Activated CD8-positive, alpha-beta T cell treated with anti-CD3 and anti-CD28 coated beads for 36 hours (primary cell): ENCODE measurements around the gene ITPR1. TPM values are rescaled to one million over a fixed set of nuclear protein-coding genes. Genes with fewer than 3 reads are reported as not detected.
A peak's percentile ranks its signal among the peaks of the same experiment; 100 is the strongest.

Experiments used
- ATAC-seq: fragments of 200-7000 bp; cut with Tn5 transposase; one replicate; pipeline ENCODE4 v1.10.0; 2021; ENCODE audit warnings: mild to moderate bottlenecking, moderate library complexity
- CTCF ChIA-PET: fragments of 350-600 bp; sonication (Branson Sonifier 250); formaldehyde crosslinking; loops from one replicate; lab custom pipeline; 2021; ENCODE audit warnings: antibody characterized with exemption; lab: Charles Lee
- POLR2A ChIA-PET: fragments of 350-600 bp; sonication (Branson Sonifier 250); formaldehyde crosslinking; loops from one replicate; lab custom pipeline; 2021; ENCODE audit warnings: antibody characterized with exemption; lab: Charles Lee
- DNase-seq: peaks from one replicate; pipeline ENCODE4 v3.0.0-alpha.2; 2020
- H3K27ac Mint-ChIP-seq: one replicate; pipeline ENCODE4 v1.8.0; 2021; ENCODE audit warnings: mild to moderate bottlenecking, mixed read lengths
- H3K27me3 Mint-ChIP-seq: one replicate; pipeline ENCODE4 v1.8.0; 2021; ENCODE audit warnings: mixed read lengths
- H3K36me3 Mint-ChIP-seq: one replicate; pipeline ENCODE4 v1.8.0; 2021; ENCODE audit warnings: low read depth, mixed read lengths
- H3K4me1 Mint-ChIP-seq: one replicate; pipeline ENCODE4 v1.8.0; 2021; ENCODE audit warnings: low read depth, mixed read lengths
- H3K4me3 Mint-ChIP-seq: one replicate; pipeline ENCODE4 v1.8.0; 2021; ENCODE audit warnings: mild to moderate bottlenecking, moderate library complexity, mixed read lengths
- H3K9me3 Mint-ChIP-seq: one replicate; pipeline ENCODE4 v1.8.0; 2021; ENCODE audit warnings: mixed read lengths
- CTCF ChIP-seq: fragments of 200-600 bp; IDR thresholded peaks from one replicate; pipeline ENCODE4 v1.8.0; 2022; ENCODE audit warnings: antibody characterized with exemption, mild to moderate bottlenecking
- intact Hi-C: fragments of 100-400 bp; cut with micrococcal nuclease; formaldehyde crosslinking; loops from one replicate; pipeline ENCODE4 v1.10.0; 2022
- total RNA-seq, 2 experiments: library from RNA; stranded (reverse); gene quantifications; one replicate each; pipeline ENCODE4 v1.2.3, GENCODE V29; 2021

ITPR1 gene
- total RNA-seq, 2 experiments from 2014 or later, result 93.9 to 98.2 TPM

- intact Hi-C loops, result no loop called here
- no peaks in the 10 kb centered on the region for H3K36me3 Mint-ChIP-seq
- DNase-seq (no peak), ATAC-seq (peak; percentile 37)
- TF ChIP-seq CTCF, result no peak
- H3K4me1 Mint-ChIP-seq, result peaks cover 18% of the 10 kb centered on the region
- CTCF ChIA-PET, result interaction anchor here (1.3 to 1.7 kb wide), 2 partner anchors 9 to 251 kb away, joined by 3 to 5 read pairs; no protein-coding TSS in a partner anchor
- H3K4me3 Mint-ChIP-seq, result no peak overlapping the region
- H3K9me3 Mint-ChIP-seq, result no peaks in the 10 kb centered on the region
- no peaks in the 10 kb centered on the region for H3K27me3 Mint-ChIP-seq
- no peak overlapping the region for H3K27ac Mint-ChIP-seq
- POLR2A ChIA-PET, result interaction anchor here (0.6 kb wide), 1 partner anchor 19 kb away, joined by 3 read pairs; no protein-coding TSS in a partner anchor
Measured at GRCh38 chr3:4601892-4602291, 108.7 kb downstream of the ITPR1 start.

GRCh38 chr3:4604693-4605092, 111.5 kb downstream of the ITPR1 start:
- CTCF ChIA-PET, result interaction anchor here (1.3 to 2.0 kb wide), 3 partner anchors 29 to 254 kb away, joined by 4 to 7 read pairs (median 6); no protein-coding TSS in a partner anchor
- H3K9me3 Mint-ChIP-seq, result no peaks in the 10 kb centered on the region
- no peak overlapping the region for H3K4me3 Mint-ChIP-seq
- intact Hi-C loops, result no loop called here
- H3K36me3 Mint-ChIP-seq, result no peaks in the 10 kb centered on the region
- H3K27ac Mint-ChIP-seq, result no peak overlapping the region
- POLR2A ChIA-PET, result interaction anchor here (1.0 to 1.1 kb wide), 2 partner anchors 16 to 231 kb away, joined by 3 read pairs; no protein-coding TSS in a partner anchor
- ATAC-seq, result no peak
- DNase-seq, result no peak
- TF ChIP-seq CTCF, result no peak
- peaks cover 12% of the 10 kb centered on the region for H3K4me1 Mint-ChIP-seq
- no peaks in the 10 kb centered on the region for H3K27me3 Mint-ChIP-seq

GRCh38 chr3:4606911-4607310, 113.8 kb downstream of the ITPR1 start:
- ChIA-PET CTCF (interaction anchor here (1.0 kb wide), 1 partner anchor 27 kb away, joined by 3 read pairs; no protein-coding TSS in a partner anchor), POLR2A (no interaction called here)
- no peak for TF ChIP-seq CTCF
- Mint-ChIP-seq H3K36me3 (no peaks in the 10 kb centered on the region), H3K27ac (no peak overlapping the region), H3K4me3 (no peak overlapping the region), H3K9me3 (no peaks in the 10 kb centered on the region), H3K27me3 (no peaks in the 10 kb centered on the region), H3K4me1 (peaks cover 5% of the 10 kb centered on the region)
- no peak for DNase-seq
- ATAC-seq, result no peak
- intact Hi-C loops, result no loop called here

- no peak for ATAC-seq
- POLR2A ChIA-PET, result no interaction called here
- no peaks in the 10 kb centered on the region for H3K4me1 Mint-ChIP-seq
- H3K27me3 Mint-ChIP-seq, result no peaks in the 10 kb centered on the region
- no peak for TF ChIP-seq CTCF
- no peak for DNase-seq
- no peaks in the 10 kb centered on the region for H3K36me3 Mint-ChIP-seq
- CTCF ChIA-PET, result no interaction called here
- H3K27ac Mint-ChIP-seq, result no peak overlapping the region
- intact Hi-C loops, result no loop called here
- H3K4me3 Mint-ChIP-seq, result no peak overlapping the region
- no peaks in the 10 kb centered on the region for H3K9me3 Mint-ChIP-seq
Measured at GRCh38 chr3:4613366-4613765, 120.2 kb downstream of the ITPR1 start.

GRCh38 chr3:4614070-4614469, 120.9 kb downstream of the ITPR1 start:
- TF ChIP-seq CTCF, result no peak
- Mint-ChIP-seq H3K36me3 (no peaks in the 10 kb centered on the region), H3K27ac (no peak overlapping the region), H3K27me3 (no peaks in the 10 kb centered on the region), H3K9me3 (no peaks in the 10 kb centered on the region), H3K4me3 (no peak overlapping the region), H3K4me1 (no peaks in the 10 kb centered on the region)
- ATAC-seq (no peak), DNase-seq (no peak)
- ChIA-PET CTCF (interaction anchor here (0.9 to 1.2 kb wide), 3 partner anchors 11 to 29 kb away, joined by 3 to 5 read pairs (median 3); no protein-coding TSS in a partner anchor), POLR2A (no interaction called here)
- intact Hi-C loops, result no loop called here
